HG03342 (cell line): Measurements from ENCODE around the gene ST6GALNAC4.
A peak's percentile ranks its signal among the peaks of the same experiment; 100 is the strongest.

Experiments used
- ATAC-seq: cut with Tn5 transposase; IDR thresholded peaks from one replicate; pipeline ENCODE4 v1.9.1; 2021; ENCODE audit warnings: mild to moderate bottlenecking, moderate library complexity; ENCODE audit not compliant: unreplicated experiment

The ST6GALNAC4 gene

DNA sequence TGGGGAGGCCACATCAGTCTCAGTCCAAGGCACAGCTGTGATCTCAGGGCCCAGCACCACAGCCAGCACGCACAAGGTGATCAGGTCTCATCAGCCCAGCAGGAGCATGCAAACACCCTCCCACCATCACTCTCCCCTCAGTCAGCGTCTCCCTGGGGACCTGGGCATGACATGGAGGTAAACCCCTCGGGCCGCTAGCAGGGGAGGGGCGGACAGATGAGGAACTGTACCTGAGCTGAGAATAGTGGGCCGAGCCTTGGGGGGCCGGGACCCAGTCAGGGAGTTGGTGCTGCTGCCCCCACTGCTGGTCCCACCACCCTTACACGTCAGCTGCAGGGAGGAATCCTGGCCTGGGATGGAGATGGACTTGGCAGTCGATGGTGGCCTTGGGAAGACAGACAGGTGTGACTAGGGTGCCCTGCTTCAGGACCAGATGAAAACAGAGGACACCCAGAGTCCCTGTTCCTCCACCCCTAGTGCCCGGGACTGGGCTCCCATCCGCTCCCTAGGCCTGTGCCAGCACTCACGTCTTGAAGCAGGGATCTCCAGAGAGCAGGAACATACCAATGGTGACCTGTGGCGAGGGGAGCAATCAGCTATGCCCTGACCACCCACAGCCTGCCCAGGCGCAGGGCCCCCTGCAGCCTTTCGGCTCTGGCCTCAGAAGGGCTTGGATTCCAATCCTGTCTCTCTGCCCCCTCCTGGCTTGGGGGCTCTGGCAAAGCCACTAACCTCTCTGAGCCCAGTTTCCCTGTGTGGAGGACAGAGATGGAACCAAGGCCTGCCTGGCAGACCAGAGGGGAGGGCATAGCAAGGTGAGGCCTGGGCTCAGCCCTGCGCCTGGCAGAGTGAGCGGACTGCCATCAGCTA, 31.2 kb upstream of the ST6GALNAC4 start:
- no peak for ATAC-seq

DNA sequence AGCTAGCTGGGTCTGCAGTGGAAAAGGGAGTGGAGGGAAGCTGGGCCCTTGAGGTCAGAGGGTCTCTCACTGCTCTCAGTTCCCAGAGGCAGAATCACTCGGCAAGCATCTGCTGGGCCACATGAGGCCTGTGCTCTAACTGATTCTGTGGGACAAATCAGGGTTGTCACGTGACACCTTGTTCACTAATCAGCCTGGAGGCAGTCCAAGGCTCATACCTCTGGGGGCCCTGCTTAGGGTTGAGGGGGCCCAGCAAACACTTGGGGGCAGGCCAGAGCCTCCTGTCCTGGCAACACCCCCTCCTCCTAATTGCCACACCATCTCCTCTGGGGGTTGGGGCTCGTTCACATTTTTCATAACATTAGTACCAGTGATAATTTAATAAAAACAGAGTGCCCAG, 29.9 kb upstream of the ST6GALNAC4 start:
- ATAC-seq = no peak

DNA sequence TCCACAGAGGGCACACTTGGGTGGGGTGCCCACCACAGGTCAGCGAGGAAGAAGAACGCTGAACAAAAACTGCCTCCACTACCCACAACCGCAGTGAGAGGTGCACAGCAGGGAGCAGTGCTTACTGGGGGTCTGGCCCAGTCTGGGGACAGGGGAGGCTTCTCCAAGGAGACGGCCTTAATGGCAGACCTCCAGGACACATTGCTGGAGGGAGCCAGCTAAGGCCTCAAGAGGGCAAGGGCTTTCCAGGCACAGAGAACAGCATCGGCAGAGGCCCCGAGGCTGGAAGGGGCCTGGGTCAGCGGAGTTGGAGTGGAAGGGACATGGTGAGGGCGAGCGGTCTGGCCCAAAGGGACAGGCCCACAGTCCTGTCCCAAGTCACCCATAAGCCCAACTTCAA, 29.1 kb upstream of the ST6GALNAC4 start:
- ATAC-seq = no peak

DNA sequence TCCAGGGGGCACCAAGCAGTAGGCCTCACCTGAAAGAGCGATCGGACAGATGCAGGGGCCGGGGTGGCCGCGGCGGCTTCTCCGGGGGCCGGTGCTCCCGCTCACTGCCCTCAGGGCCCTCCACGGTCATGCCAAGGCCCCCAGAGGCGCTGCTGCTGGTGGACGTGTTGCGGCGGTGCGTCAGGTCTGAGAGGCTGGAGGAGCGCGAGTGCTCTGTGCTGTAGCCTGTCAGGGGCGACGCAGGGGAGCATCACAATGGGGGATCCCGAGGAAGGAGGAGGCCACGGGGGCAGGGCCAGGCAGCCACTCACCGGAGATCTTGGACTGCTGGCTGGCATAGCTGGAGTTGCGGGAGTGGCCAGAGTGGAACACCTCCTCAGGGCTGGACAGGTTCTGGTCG, 28.5 kb upstream of the ST6GALNAC4 start:
- ATAC-seq = no peak

DNA sequence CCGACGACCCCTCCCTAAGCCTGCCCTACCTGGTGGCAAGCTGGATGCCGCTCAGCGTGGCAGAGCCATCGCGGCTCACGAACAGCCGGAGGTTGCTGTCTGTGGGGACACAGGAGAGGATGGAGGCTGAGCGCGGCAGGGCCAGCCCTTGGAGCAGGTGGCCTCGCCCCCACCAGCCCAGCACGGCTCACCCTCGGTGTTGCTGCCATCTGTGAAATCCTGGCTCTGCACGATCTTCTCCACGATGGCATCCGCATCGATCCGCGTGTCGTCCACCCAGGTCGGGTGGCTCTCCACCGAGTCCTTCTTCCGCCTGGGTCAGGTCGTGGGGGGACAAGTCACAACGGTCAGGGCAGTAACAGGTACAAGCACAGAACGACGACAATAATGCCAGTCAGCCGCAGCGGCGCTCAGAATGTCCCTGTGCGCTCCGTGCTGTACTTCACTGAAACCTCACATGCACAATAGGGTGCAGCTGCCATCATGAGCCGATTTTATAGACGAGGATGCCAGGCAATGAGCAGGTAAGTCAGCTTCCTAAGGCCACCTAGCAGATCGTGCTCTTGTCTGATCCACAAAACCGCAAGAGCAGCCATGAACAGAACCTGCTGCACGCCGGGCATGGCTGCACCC, 27.9 kb upstream of the ST6GALNAC4 start:
- no peak for ATAC-seq

DNA sequence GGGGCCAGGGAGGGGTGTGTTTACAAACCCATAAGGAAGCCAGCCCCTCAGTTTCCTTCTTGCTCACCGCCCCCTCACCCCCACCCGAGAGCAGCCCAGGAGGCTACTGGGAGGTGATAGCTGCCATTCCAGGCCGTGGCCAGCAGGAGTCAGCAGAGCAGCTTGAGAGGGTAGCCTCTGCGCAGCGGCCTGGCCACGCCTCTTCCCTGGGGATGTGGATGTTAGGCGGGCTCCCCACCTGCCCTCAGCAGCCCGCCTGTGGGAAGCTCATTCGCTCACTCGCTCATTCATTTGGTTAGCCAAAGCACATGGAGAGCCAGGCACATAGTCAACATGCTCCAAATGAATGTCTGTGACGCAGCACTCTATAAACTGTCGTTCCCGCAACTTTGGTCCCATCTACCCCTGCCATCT, 26.9 kb upstream of the ST6GALNAC4 start:
- peak; percentile 68 for ATAC-seq

DNA sequence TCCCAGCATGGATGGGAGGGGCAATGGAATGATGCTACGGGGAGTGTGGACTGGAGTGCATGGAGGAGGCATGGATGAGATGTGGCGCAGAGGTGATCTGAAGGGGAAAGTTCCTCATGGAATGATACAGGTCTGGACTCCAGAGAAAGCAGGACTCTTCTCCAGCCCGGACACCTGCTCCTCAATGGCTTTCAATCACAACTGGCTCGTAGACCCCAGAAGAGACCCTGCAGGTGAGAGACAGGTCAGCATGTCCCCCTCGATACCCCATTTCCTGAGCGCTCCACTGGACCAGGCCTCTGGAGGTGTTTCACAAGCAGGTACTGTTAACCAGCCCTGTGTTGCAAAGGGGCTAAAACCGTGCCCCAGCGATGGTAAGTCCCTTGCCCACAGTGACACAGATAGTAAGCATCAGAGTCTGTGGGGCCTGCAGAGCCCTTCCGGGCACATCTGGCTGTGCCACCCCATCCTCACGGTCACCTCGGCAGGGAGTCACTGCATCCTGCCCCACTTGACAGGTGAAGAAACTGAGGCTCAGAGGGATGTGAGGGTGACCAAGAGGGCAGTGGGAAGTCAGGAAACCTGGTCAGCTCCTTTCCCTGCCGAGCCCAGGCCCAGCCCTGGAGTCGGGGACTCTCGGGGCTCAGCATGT, 26.3 kb upstream of the ST6GALNAC4 start:
- peak; percentile 22 for ATAC-seq

DNA sequence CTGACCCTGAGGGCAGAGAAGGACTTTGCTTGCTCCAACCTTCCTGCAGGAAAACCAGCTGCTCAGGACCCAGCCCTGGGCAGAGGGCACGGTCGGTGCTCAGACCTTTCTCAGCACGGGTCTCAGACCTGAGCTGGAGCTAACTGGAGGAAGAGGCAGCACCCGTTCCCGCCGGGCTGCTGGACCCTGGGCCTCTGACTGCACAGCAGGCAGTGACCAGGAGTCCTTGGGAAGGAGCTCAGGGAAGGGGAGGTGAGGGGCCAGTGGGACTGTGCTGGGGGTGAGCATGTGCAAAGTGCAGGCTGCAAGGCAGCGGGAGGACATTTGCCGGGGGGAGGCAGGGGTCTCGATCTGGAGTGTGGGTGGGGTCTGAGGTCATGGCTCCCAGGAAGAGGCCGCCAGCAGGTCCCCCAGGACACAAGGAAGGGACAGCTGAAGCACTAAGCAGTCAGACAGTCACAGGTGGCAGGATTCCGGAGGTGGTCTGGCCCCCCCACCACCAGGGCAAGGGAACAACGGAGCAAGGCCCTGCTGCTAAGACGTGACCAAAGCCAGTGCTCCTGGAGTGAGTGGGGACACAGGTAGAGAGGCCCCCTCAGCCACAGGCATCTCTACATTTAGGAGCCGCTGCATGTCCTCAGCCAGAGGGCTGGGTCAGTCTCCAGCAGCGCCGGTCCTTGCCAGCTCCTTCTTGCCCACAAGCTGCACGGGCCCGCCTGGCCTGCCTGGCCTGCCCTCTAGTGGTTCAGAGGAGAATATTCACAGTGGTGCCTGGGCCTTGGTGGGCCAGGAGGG, 25.6 kb upstream of the ST6GALNAC4 start:
- ATAC-seq = no peak

DNA sequence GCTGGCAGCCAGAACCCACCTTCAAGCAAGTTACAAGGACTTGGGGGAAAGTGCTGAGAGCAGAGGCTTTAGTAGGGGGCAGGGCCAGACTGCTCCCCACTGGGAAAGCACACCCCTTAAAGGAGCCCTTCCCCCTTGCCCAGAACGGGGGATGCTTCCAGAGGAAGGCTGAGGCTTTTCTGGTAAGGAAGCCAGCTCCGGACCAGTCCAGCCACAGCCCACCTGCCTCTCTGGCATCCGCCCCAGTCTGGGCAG, 25.0 kb upstream of the ST6GALNAC4 start:
- ATAC-seq = no peak

DNA sequence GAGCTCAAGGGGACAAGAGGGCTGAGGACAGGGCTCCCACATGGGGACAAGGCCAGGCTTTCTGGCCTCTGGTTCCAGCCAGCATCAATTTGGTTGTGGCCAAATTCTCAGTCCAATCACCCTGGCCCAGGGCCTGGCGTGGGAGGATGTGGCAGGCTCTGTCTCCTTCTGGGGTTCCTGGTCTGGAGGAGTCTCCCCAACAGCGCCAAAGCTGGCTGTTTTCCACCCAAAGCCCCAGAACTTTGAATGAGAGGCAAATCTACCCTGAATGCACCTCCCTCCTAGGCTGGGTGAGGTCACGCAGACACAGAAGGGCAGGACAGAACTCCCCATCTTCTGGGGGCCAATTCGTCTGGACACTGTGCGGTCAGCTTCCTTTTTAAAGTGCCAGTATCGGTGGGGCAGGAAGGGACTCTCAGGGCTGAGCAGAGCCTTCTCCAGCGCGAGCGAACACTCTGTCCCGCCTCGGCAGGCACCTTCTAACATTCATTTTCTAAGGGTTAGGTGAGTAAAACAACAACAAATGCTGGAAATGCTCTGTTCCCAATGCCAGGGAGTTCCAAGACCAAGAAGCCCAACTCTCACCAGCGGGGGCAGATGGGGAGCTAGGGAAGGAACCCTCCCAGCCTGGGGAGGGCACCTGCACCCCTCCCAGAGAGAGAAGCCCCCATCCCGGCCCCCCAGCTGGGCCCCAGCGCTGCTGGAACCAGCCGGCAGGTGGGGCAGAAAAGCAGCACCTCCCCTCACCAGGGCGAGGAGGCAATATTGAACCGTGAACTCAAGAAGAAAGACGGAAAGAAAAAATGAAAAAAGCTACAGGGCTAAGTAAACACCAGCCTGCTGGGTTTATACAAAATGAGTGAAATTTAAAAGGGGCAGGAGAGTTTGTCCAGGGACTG, 24.5 kb upstream of the ST6GALNAC4 start:
- no peak for ATAC-seq

DNA sequence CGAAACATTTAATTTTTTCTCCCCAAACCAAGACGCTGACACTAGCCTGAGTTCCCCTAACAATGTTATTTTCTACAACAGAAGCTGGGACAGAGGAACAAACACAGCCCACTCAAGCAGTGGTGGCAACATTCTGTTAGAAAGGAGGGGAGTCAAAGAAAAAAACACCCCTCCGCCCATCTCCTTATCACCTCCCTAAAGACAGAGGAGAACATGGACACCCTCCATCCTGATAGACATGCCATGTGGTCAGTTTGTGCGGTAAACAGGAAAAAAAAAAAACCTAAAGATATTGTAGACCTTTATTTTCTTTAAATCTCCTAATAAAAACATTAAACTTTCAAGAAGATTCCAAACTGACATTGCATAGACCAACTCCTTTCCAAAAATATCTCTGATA, 23.8 kb upstream of the ST6GALNAC4 start:
- no peak for ATAC-seq

DNA sequence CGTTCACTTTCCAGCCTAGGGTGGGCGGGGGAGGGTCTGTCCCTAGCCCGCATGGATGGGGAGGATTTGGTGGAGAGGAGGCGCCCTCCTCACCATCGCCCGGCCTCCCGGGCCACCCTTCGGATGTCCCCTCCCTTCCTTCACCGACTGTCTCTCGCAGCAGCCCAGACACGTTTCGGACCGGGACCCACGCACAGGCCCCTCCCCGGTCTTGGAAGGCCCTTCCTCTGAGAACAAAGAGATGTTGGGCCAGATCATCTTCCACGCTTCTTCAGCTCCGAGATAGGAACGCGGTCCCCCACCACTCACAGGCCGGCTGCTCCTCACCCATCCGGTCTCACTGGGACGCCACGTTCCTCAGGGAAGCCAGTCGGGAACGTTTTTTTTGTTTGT, 21.5 kb upstream of the ST6GALNAC4 start:
- ATAC-seq = no peak

DNA sequence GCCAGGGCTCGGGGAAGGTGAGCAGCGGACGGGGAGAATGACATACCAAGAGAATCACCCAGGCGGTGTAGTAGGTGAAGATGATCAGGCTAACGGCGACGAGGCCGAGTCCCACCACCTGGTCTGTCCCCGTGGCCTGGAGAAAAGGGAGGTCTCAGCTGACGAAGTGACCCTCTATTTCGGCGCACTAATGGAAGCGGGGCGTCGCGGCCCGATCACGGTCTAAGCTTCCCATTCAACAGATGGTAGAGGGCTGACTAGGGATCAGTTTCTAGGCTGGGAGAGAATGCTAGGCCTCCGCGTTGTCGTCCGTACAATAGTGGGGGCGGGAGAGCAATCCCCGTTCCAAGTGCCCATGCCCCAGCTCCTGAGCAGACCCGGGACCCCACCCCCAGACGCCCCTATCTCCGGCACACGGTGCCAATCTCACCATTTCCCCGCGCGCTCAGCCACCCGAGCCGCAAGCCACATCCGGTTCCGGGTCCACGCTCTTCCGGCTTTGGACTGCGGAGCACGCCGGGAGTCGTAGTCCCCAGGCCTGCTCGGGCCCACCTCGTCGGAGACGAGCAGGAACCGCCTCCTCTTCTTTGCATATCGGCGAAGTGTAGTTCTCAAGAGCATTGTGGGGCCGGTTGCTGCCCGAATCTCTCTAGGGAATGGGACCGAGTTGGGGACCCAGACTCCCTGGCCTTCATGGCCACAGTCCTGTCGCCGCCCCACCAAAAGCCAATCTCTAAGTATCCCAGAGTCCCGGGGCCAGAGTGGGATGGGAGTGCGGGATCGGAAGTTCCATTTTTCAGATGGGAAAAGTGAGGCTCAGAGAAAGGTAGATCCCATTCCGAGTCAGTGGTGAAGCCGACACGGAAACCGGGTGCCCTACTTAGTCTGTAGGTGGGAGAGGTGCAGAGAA, 20.8 kb upstream of the ST6GALNAC4 start, which contains the start of gene DPM2:
TSS of gene DPM2 (minus strand) at position 467 of the 910 bp plus-strand sequence. CDS start at position 433, 34 bp downstream.
- ATAC-seq = peak; percentile 86

DNA sequence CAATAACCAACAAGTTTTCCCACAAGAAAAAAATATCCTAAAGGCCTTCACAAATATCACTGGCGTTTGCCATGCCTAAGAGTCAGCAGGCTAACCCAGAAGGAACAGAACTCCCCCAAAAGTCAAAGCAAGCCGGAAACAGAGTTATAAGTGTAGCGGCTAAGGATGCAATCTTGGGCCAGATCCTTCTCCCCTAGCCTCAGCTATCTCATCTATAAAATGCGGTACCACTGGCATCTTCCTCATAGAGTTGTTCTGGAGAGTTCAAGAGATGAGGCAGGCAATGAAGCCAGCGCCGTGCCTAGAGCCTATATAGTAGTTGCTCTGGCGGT, 20.2 kb upstream of the ST6GALNAC4 start:
- peak; percentile 2 for ATAC-seq

DNA sequence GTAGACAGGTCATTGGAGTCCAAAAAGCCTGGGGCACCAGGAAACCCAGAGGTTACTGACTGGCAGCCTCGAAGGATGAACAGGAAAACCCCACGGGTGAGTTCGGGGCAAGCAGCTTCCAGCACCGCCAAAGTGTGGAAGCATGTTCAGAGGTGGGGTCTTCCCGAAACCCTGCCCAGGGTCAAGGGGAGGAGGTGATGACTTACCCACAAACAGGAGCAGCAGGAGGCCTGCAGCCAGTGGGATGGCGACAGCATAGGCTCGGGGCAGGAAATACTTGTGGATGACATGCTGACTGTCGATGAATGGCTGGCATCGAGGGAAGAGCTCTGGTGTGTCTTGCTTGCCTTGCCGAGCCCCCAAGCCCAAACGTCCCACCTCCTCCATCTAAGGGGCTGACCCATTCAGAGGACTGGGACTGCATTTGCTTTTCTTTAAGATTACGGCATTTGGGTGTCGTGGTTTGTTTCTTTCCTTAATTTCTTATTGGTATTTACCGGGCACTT, 19.6 kb upstream of the ST6GALNAC4 start:
- no peak for ATAC-seq

DNA sequence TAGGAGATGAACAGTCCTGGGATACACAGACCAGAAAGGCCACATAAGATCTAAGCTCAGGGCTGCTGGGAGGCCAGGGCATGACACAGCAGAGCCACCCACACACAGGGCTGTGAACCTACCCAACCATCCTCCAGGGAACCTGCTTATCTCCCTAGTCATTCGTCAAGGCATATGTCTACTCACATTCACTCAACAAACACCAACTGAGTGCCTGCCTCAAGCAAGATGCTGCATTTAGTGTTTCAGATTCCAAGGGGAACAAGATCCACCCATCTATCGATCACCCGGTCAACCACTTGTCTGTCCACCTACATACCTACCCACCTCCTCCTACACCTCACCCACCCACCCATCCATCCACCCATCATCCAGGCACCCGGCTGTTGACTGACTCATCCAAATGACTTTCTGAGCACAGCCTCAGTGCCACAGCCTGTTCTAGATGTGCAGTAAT, 19.0 kb upstream of the ST6GALNAC4 start:
- no peak for ATAC-seq

DNA sequence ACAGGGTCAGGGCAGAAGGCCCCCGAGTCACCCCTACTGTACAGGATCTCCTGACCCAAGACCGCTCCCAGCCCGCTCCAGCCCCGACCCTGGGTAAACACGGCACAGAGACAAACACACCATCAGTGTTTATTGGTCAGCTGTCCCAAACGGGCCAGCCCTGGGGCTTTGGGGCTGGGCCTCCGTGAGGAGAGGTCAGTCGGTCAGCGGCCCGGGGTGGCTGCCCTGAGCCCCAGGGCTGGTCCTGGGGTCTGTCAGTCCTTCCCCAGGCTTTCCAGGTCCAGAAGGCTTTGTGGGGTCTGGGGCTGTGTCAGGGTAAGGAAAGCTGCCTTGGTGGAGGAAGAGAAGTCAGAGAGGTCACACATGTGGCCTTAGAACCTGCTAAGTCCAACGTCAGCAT, 18.1 kb upstream of the ST6GALNAC4 start:
- ATAC-seq = no peak

DNA sequence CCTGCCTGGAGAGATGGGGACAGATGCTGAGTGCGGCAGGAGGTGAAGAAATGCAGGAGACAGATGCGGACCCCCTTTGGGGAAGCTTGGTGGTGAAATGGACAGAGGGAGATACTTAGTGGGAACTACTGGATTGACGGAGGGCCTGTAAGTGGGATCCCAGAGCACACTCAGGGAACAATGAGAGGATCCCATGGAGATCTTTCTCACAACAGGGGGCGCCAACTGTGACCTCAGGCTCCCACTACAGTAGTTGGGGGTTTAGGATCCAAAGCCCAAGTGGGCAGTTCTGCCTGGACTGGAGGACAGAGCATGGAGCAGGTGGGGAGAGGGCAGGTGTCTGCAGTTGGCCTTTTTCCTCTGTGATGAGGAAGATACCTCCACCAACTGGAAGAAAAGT, 17.4 kb upstream of the ST6GALNAC4 start:
- ATAC-seq = no peak
